IPS DF 4.7 (cell line): ENCODE measurements around the gene STX1B.
A peak's percentile ranks its signal among the peaks of the same experiment; 100 is the strongest.

Source experiments
- DNase-seq: peaks from one replicate; pipeline ENCODE4 v3.0.0-alpha.2; 2013; ENCODE audit warnings: low spot score; ENCODE audit errors: extremely low read depth

The STX1B gene

GRCh38 chr16:30996985-30997724, 13.3 kb downstream of the STX1B start:
- no peak for DNase-seq

- DNase-seq: no peak
Measured at GRCh38 chr16:30996324-30996984, 14.0 kb downstream of the STX1B start.

- no peak for DNase-seq
Measured at GRCh38 chr16:30995927-30996323, 14.5 kb downstream of the STX1B start.

GRCh38 chr16:30992931-30993816, 17.3 kb downstream of the STX1B start:
- no peak for DNase-seq

GRCh38 chr16:30992276-30992780, 18.1 kb downstream of the STX1B start:
- DNase-seq: no peak

GRCh38 chr16:30991052-30991451, 19.4 kb downstream of the STX1B start:
- DNase-seq: no peak

GRCh38 chr16:30990105-30990504, 20.3 kb downstream of the STX1B start:
- no peak for DNase-seq

GRCh38 chr16:30989469-30990047, 20.9 kb downstream of the STX1B start:
- DNase-seq: no peak

GRCh38 chr16:30987581-30988190, 22.8 kb downstream of the STX1B start:
- no peak for DNase-seq

GRCh38 chr16:30986129-30986991, 24.1 kb downstream of the STX1B start:
- no peak for DNase-seq

- no peak for DNase-seq
Measured at GRCh38 chr16:30985401-30986128, 24.9 kb downstream of the STX1B start.

GRCh38 chr16:30984669-30985400, 25.6 kb downstream of the STX1B start, which contains the start of gene HSD3B7:
Gene HSD3B7, plus strand, starts transcription at chr16:30985207. Its CDS starts 452 bp downstream, at chr16:30985659.
- peak; percentile 64 for DNase-seq

GRCh38 chr16:30983898-30984610, 26.4 kb downstream of the STX1B start:
- DNase-seq: no peak

- no peak for DNase-seq
Measured at GRCh38 chr16:30983289-30983889, 27.0 kb downstream of the STX1B start.

GRCh38 chr16:30982548-30983288, 27.7 kb downstream of the STX1B start:
- no peak for DNase-seq

- no peak for DNase-seq
Measured at GRCh38 chr16:30980959-30981358, 29.5 kb downstream of the STX1B start.

- DNase-seq: no peak
Measured at GRCh38 chr16:30980434-30980833, 30.0 kb downstream of the STX1B start.
